ENCODE results near the gene MYL2. TPM values are rescaled to one million over a fixed set of nuclear protein-coding genes. Genes with fewer than 3 reads are reported as not detected.
"Not testable (repeated sequence)": the region's sequence is repeated elsewhere in the genome, so short reads cannot be mapped to it uniquely, and the experiment has no call there.

MYL2 gene
- not detected in 2 replicates for total RNA-seq

GRCh38 chr12:110920324-110920910, at the start of gene MYL2:
TSS of gene MYL2 (minus strand) at chr12:110920579. CDS start at chr12:110920529, 50 bp downstream.
- Mint-ChIP-seq H3K4me1 (no peaks in the 10 kb centered on the region), H3K4me3 (no peak within 1 kb of the TSS), H3K27me3 (no peaks in the 10 kb centered on the region)

GRCh38 chr12:110966081-110966760, 45.8 kb upstream of the MYL2 start:
- Mint-ChIP-seq H3K27me3 (peaks cover 7% of the 10 kb centered on the region), H3K27ac (no peak overlapping the region), H3K36me3 (ENCODE audit: low read depth) (no peaks in the 10 kb centered on the region), H3K4me1 (no peaks in the 10 kb centered on the region), H3K4me3 (no peak overlapping the region), H3K9me3 (peaks cover under 1% of the 10 kb centered on the region)
- DNase-seq: no peak
- intact Hi-C loops (cut with micrococcal nuclease): no loop called here

More at GRCh38 chr12:110920324-110920910, at the start of gene MYL2:
- Mint-ChIP-seq H3K36me3 (ENCODE audit: low read depth) (no peaks in the 10 kb centered on the region), H3K9me3 (no peaks in the 10 kb centered on the region), H3K27ac (no peak within 1 kb of the TSS)
- DNase-seq: no peak
- intact Hi-C loops (cut with micrococcal nuclease): no loop called here

- Mint-ChIP-seq H3K27ac (peak overlapping the region; percentile 67), H3K36me3 (ENCODE audit: low read depth) (no peaks in the 10 kb centered on the region), H3K9me3 (no peaks in the 10 kb centered on the region), H3K4me3 (no peak overlapping the region), H3K4me1 (no peaks in the 10 kb centered on the region), H3K27me3 (peaks cover 7% of the 10 kb centered on the region)
- DNase-seq: no peak
- intact Hi-C loops (cut with micrococcal nuclease): no loop called here
Measured at GRCh38 chr12:110965574-110965973, 45.2 kb upstream of the MYL2 start.

- Mint-ChIP-seq H3K4me3 (no peak overlapping the region), H3K4me1 (no peaks in the 10 kb centered on the region), H3K27me3 (peaks cover 11% of the 10 kb centered on the region), H3K9me3 (peaks cover 4% of the 10 kb centered on the region), H3K27ac (no peak overlapping the region), H3K36me3 (ENCODE audit: low read depth) (no peaks in the 10 kb centered on the region)
- no peak for DNase-seq
- intact Hi-C loops (cut with micrococcal nuclease): no loop called here
Measured at GRCh38 chr12:110960795-110961194, 40.4 kb upstream of the MYL2 start.

- H3K27ac Mint-ChIP-seq: no peak overlapping the region
- H3K27me3 Mint-ChIP-seq: peaks cover 10% of the 10 kb centered on the region
- intact Hi-C loops (cut with micrococcal nuclease): no loop called here
- DNase-seq: no peak
- no peaks in the 10 kb centered on the region for H3K36me3 Mint-ChIP-seq (ENCODE audit: low read depth)
- peaks cover 4% of the 10 kb centered on the region for H3K9me3 Mint-ChIP-seq
- H3K4me3 Mint-ChIP-seq: no peak overlapping the region
- H3K4me1 Mint-ChIP-seq: no peaks in the 10 kb centered on the region
Measured at GRCh38 chr12:110957652-110958051, 37.3 kb upstream of the MYL2 start.

GRCh38 chr12:110957159-110957558, 36.8 kb upstream of the MYL2 start:
- Mint-ChIP-seq H3K4me3 (no peak overlapping the region), H3K27me3 (peaks cover 11% of the 10 kb centered on the region), H3K36me3 (ENCODE audit: low read depth) (no peaks in the 10 kb centered on the region), H3K27ac (no peak overlapping the region), H3K9me3 (peaks cover 4% of the 10 kb centered on the region), H3K4me1 (no peaks in the 10 kb centered on the region)
- DNase-seq: no peak
- intact Hi-C loops (cut with micrococcal nuclease): no loop called here

DNA sequence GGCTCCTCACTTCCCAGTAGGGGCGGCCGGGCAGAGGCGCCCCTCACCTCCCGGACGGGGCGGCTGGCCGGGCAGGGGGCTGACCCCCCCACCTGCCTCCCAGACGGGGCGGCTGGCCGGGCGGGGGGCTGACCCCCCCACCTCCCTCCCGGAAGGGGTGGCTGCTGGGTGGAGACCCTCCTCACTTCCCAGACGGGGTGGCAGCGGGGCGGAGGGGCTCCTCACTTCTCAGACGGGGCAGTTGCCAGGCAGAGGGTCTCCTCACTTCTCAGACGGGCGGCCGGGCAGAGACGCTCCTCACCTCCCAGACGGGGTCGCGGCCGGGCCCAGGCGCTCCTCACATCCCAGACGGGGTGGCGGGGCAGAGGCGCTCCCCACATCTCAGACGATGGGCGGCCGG, 30.5 kb upstream of the MYL2 start:
- DNase-seq; H3K4me3 Mint-ChIP-seq; intact Hi-C loops (cut with micrococcal nuclease); H3K9me3 Mint-ChIP-seq; H3K27ac Mint-ChIP-seq; H3K4me1 Mint-ChIP-seq; H3K27me3 Mint-ChIP-seq; H3K36me3 Mint-ChIP-seq (ENCODE audit: low read depth): not testable (repeated sequence)

- H3K4me3 Mint-ChIP-seq; H3K36me3 Mint-ChIP-seq (ENCODE audit: low read depth); DNase-seq; intact Hi-C loops (cut with micrococcal nuclease); H3K27me3 Mint-ChIP-seq; H3K4me1 Mint-ChIP-seq; H3K27ac Mint-ChIP-seq; H3K9me3 Mint-ChIP-seq: not testable (repeated sequence)
Measured at GRCh38 chr12:110950466-110950865, 30.1 kb upstream of the MYL2 start.

- H3K4me3 Mint-ChIP-seq: no peak overlapping the region
- peaks cover 3% of the 10 kb centered on the region for H3K9me3 Mint-ChIP-seq
- H3K27me3 Mint-ChIP-seq: peaks cover 7% of the 10 kb centered on the region
- intact Hi-C loops (cut with micrococcal nuclease): no loop called here
- H3K4me1 Mint-ChIP-seq: no peaks in the 10 kb centered on the region
- no peak for DNase-seq
- H3K27ac Mint-ChIP-seq: no peak overlapping the region
- no peaks in the 10 kb centered on the region for H3K36me3 Mint-ChIP-seq (ENCODE audit: low read depth)
Measured at GRCh38 chr12:110948041-110948440, 27.7 kb upstream of the MYL2 start.

DNA sequence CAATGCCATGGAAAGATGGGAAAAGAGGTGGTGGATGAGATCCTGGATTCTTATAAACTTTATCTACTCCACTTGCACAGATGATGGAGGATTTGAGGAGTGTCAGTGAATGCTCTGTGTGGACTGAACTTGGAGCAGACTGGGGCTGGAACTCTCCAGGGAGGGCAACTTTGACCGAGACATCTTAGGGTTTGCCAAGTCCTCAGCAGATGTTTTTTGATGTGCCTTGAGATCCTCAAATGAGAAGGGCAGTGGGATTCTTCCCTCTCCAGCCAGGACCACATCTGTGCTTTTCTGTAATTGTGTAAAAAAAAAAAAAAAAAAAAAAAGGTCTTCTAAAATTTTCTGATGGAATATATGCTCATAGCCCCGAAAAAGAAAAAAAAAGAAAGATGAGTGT, 23.0 kb upstream of the MYL2 start:
- Mint-ChIP-seq H3K4me1 (no peaks in the 10 kb centered on the region), H3K9me3 (peaks cover 3% of the 10 kb centered on the region), H3K27me3 (peaks cover 2% of the 10 kb centered on the region), H3K27ac (no peak overlapping the region), H3K4me3 (no peak overlapping the region), H3K36me3 (ENCODE audit: low read depth) (no peaks in the 10 kb centered on the region)
- intact Hi-C loops (cut with micrococcal nuclease): no loop called here
- no peak for DNase-seq

GRCh38 chr12:110941391-110941790, 21.0 kb upstream of the MYL2 start:
- intact Hi-C loops (cut with micrococcal nuclease): no loop called here
- Mint-ChIP-seq H3K27me3 (peaks cover 9% of the 10 kb centered on the region), H3K4me3 (no peak overlapping the region), H3K9me3 (peaks cover 3% of the 10 kb centered on the region), H3K36me3 (ENCODE audit: low read depth) (no peaks in the 10 kb centered on the region), H3K4me1 (no peaks in the 10 kb centered on the region), H3K27ac (no peak overlapping the region)
- no peak for DNase-seq

DNA sequence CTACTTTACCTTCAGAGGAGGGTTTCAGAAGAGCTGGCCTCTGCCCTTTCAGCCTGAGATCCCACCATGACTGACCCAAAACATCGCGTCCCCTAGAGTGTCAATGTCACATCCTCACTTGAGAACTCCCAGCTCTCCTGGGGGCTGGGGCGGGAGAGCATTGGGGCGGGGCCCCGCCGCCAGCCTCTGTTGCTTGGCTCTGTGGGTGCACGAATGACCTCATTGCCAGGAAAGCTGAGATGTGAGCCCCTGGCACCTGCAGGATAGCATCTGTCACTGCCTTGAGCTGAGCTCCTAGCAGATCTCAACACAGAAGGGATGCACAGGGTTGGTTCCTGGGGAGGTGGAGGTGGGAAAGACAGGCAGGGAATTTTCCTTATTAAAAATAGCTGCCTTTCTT, 20.6 kb upstream of the MYL2 start:
- Mint-ChIP-seq H3K4me3 (no peak overlapping the region), H3K9me3 (peaks cover 3% of the 10 kb centered on the region)
- DNase-seq: no peak

DNA sequence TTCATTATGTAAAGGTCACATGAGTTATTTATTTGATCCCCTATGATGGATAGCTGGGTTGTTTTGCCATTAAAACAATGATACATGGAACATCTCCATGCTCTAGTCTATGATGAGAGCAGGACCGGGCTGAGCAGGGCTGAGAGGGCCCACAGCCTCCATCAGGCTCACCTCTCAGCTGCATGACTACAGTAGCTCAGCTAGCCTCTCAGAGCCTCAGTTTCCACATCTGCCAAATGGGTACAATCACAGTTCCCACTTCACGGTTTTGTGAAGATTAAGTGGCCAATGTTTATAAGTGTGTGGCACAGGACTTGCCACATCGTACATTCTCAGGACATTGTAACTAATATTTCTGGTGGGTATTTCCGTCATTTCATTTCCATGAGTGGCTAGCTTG, 19.9 kb upstream of the MYL2 start:
- H3K4me3 Mint-ChIP-seq: no peak overlapping the region
- no peak for DNase-seq
- no peak overlapping the region for H3K27ac Mint-ChIP-seq
- intact Hi-C loops (cut with micrococcal nuclease): no loop called here
- H3K9me3 Mint-ChIP-seq: no peaks in the 10 kb centered on the region
- H3K36me3 Mint-ChIP-seq (ENCODE audit: low read depth): no peaks in the 10 kb centered on the region
- H3K27me3 Mint-ChIP-seq: peaks cover 9% of the 10 kb centered on the region
- no peaks in the 10 kb centered on the region for H3K4me1 Mint-ChIP-seq

More for the DNA sequence above, 20.6 kb upstream of the MYL2 start:
- H3K27ac Mint-ChIP-seq: no peak overlapping the region
- intact Hi-C loops (cut with micrococcal nuclease): no loop called here
- peaks cover 9% of the 10 kb centered on the region for H3K27me3 Mint-ChIP-seq
- H3K36me3 Mint-ChIP-seq (ENCODE audit: low read depth): no peaks in the 10 kb centered on the region
- no peaks in the 10 kb centered on the region for H3K4me1 Mint-ChIP-seq

DNA sequence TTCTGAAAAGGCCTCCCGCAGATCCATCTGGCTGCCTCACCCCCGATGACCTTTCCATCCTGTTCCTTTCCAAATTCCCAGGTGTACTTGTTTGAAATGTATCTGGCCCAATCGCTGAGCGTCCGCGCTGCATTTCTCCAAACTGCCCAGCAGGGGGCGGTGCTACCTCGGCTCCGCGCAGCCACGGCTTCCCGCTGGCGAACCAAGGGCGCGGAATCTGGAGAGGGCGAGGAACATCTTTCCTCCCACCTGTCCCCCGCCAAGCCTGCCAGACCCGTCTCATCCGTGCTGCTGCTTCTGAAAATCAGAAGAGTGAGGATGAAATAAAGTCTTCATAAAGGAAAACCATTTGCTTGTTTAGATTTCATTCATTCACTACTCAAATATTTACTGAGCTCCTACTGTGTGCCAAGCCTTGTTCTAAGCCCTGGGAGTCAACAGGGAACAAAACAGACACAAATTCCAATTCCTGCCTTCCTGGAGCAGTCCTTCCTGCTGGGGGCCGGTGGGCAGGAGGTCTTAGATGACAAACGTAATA, 16.8 kb upstream of the MYL2 start:
- peaks cover 8% of the 10 kb centered on the region for H3K27me3 Mint-ChIP-seq
- no peaks in the 10 kb centered on the region for H3K4me1 Mint-ChIP-seq
- peak; percentile 86 for DNase-seq
- no peaks in the 10 kb centered on the region for H3K36me3 Mint-ChIP-seq (ENCODE audit: low read depth)
- H3K4me3 Mint-ChIP-seq: no peak overlapping the region
- H3K27ac Mint-ChIP-seq: no peak overlapping the region
- H3K9me3 Mint-ChIP-seq: no peaks in the 10 kb centered on the region
- intact Hi-C loops (cut with micrococcal nuclease): loop anchor here (1.0 to 5.0 kb wide), 2 partner anchors 360 to 376 kb away; no protein-coding TSS in a partner anchor

Data from activated CD4-positive, alpha-beta T cell treated with anti-CD3 and anti-CD28 coated beads, Interleukin-2, amount 10 ng/mL, durations not matched to agents 24 days and 14 days (primary cell).